Adipocyte (in vitro differentiated cells): Measurements from ENCODE around the gene ALOX15.
"Not testable (repeated sequence)": the region's sequence is repeated elsewhere in the genome, so short reads cannot be mapped to it uniquely, and the experiment has no call there.

Experiments used
- DNase-seq: peaks from one replicate; pipeline ENCODE4 v3.0.0-alpha.2; 2015; ENCODE audit warnings: low read depth
- H3K27me3 ChIP-seq: replicated peaks from 2 replicates; pipeline ENCODE4 v1.7.0; 2013; ENCODE audit warnings: mild to moderate bottlenecking, low read length, moderate library complexity; ENCODE audit not compliant: control insufficient read depth, insufficient read depth
- H3K36me3 ChIP-seq: 2 replicates; pipeline ENCODE4 v1.7.0; 2013; ENCODE audit warnings: low read length, mild to moderate bottlenecking, moderate library complexity; ENCODE audit not compliant: control insufficient read depth, insufficient read depth, severe bottlenecking
- H3K4me1 ChIP-seq: 2 replicates; pipeline ENCODE4 v1.7.0; 2013; ENCODE audit warnings: mild to moderate bottlenecking, low read length, moderate library complexity; ENCODE audit not compliant: control insufficient read depth, insufficient read depth
- H3K4me3 ChIP-seq: 2 replicates; pipeline ENCODE4 v1.7.0; 2013; ENCODE audit warnings: mild to moderate bottlenecking, low read length, moderate library complexity
- H3K9ac ChIP-seq: 2 replicates; pipeline ENCODE4 v1.7.0; 2013; ENCODE audit warnings: mild to moderate bottlenecking, low read length, moderate library complexity
- H3K9me3 ChIP-seq: 2 replicates; pipeline ENCODE4 v1.7.0; 2013; ENCODE audit warnings: mild to moderate bottlenecking, low read length, moderate library complexity; ENCODE audit not compliant: control insufficient read depth

Gene ALOX15

GRCh38 chr17:4590981-4591453 lies 50.5 kb downstream of the ALOX15 start:
- peaks cover 25% of the 10 kb centered on the region for H3K27me3 ChIP-seq
- no peak for DNase-seq
- H3K9me3 ChIP-seq: no peaks in the 10 kb centered on the region
- no peak overlapping the region for H3K4me3 ChIP-seq
- H3K9ac ChIP-seq: no peak overlapping the region
- H3K36me3 ChIP-seq: no peaks in the 10 kb centered on the region
- no peaks in the 10 kb centered on the region for H3K4me1 ChIP-seq

GRCh38 chr17:4590042-4590441 lies 51.4 kb downstream of the ALOX15 start:
- not testable (repeated sequence) for H3K9ac ChIP-seq, H3K36me3 ChIP-seq, H3K9me3 ChIP-seq, H3K4me3 ChIP-seq, DNase-seq, H3K4me1 ChIP-seq
- H3K27me3 ChIP-seq: peaks cover 31% of the 10 kb centered on the region

DNA sequence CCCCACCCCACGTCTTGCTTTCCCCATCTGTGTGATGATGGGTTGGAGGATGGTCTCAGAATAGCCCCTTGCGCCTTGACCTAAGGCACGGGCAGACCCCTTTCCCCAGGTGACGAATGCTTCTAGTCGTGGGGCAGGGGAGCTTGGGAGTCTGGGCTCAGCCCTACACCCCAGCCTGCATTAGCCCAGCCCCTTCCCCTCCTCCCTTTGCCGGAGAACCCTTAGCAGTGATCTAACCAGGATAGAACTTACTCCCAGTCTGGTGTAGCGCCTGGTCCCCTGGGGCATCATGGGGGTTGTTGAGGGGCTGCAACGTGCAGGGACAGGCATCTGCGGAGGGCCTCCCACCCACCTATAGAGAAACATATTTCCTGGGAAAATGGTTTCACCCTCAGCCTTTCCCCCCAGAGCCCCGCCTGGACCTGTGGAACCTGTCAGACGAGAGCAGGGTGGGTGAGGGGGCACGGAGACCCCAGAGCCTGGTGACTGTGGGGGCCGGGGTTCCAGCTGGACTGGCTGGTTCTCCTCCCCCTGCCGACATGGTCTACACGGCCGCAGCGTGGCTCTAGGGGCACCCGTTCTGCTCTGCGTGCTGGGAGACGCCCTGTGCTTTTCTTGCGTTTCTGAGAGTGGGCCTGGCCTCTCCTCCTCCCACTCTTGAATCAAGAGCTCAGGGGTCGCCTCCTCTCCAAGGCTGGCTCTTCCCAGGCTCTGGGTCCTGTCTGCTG lies 52.4 kb downstream of the ALOX15 start:
- no peak for DNase-seq
- Histone ChIP-seq H3K9ac (no peak overlapping the region), H3K4me1 (no peaks in the 10 kb centered on the region), H3K9me3 (no peaks in the 10 kb centered on the region), H3K4me3 (no peak overlapping the region), H3K27me3 (peaks cover 32% of the 10 kb centered on the region), H3K36me3 (no peaks in the 10 kb centered on the region)

DNA sequence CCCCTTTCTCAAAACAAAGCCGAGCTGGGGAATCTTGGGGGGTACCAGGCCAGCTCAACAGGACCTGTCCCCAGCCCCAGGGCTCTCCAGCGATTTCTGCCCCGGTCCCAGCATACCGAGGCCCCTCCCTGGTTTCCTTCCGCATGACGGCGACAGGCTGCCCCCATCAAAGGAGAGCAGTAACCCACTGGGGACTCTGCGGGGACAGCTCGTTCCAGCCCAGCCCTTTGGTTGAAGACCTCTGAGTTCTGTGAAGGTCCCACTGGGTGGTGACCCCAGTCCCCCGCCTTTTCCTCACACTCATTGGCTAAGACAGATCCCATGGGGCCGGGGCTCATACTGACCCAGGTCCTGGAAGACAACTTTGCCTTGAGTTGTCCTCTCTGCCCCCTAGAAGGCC lies 53.1 kb downstream of the ALOX15 start:
- no peak overlapping the region for H3K4me3 ChIP-seq
- no peaks in the 10 kb centered on the region for H3K4me1 ChIP-seq
- peaks cover 38% of the 10 kb centered on the region for H3K27me3 ChIP-seq
- no peaks in the 10 kb centered on the region for H3K9me3 ChIP-seq
- no peak overlapping the region for H3K9ac ChIP-seq
- no peak for DNase-seq
- H3K36me3 ChIP-seq: no peaks in the 10 kb centered on the region

GRCh38 chr17:4587803-4588202 lies 53.7 kb downstream of the ALOX15 start:
- no peak for DNase-seq
- Histone ChIP-seq H3K36me3 (no peaks in the 10 kb centered on the region), H3K4me1 (no peaks in the 10 kb centered on the region), H3K4me3 (no peak overlapping the region), H3K9ac (no peak overlapping the region), H3K9me3 (no peaks in the 10 kb centered on the region), H3K27me3 (peaks cover 43% of the 10 kb centered on the region)

DNA sequence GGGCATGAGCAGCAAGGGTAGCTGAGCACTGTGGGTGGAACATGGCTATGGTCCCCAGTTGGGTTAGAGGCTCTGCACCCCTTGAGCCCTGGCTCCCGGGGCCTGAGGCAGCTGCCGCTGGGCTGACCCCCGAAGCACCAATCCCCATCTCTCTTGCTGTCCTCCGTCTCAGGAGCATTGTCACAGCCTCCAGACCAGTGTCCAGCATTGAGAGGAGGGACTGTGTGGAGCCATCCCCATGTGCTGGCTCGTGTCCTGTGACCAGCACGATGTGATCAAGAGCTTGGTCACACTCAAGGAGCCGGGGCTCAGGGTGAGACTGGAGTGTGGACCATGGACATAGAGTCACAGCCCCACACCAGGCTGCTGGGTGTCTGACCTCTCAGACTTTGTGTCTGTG lies 54.3 kb downstream of the ALOX15 start:
- Histone ChIP-seq H3K27me3 (peaks cover 46% of the 10 kb centered on the region), H3K9me3 (no peaks in the 10 kb centered on the region), H3K36me3 (no peaks in the 10 kb centered on the region), H3K4me3 (no peak overlapping the region), H3K9ac (no peak overlapping the region), H3K4me1 (no peaks in the 10 kb centered on the region)
- no peak for DNase-seq

- H3K9me3 ChIP-seq: no peaks in the 10 kb centered on the region
- no peaks in the 10 kb centered on the region for H3K4me1 ChIP-seq
- H3K4me3 ChIP-seq: no peak overlapping the region
- peaks cover 47% of the 10 kb centered on the region for H3K27me3 ChIP-seq
- no peak for DNase-seq
- no peaks in the 10 kb centered on the region for H3K36me3 ChIP-seq
- no peak overlapping the region for H3K9ac ChIP-seq
These were observed 55.4 kb downstream of the ALOX15 start for GRCh38 chr17:4586043-4586442.

DNA sequence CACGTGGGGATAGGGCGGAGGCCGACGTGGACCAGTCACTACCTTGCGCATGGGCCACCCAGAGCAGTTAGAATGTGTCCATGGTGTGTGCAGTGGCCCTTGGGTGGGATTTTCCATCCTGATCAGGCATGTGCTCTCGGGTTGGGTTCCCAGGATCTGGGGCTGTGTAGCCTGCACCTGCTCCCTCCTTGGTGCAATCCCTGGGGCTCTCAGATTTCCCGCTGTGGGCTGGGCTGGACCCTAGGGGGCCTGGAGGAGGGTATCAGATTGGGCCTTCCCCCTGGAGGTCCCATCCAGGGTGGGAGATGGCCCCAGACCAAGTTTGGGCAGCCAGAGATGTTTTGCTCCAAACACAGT lies 55.9 kb downstream of the ALOX15 start:
- H3K9me3 ChIP-seq: no peaks in the 10 kb centered on the region
- H3K9ac ChIP-seq: no peak overlapping the region
- no peaks in the 10 kb centered on the region for H3K36me3 ChIP-seq
- no peak for DNase-seq
- no peaks in the 10 kb centered on the region for H3K4me1 ChIP-seq
- no peak overlapping the region for H3K4me3 ChIP-seq
- H3K27me3 ChIP-seq: peaks cover 45% of the 10 kb centered on the region

DNA sequence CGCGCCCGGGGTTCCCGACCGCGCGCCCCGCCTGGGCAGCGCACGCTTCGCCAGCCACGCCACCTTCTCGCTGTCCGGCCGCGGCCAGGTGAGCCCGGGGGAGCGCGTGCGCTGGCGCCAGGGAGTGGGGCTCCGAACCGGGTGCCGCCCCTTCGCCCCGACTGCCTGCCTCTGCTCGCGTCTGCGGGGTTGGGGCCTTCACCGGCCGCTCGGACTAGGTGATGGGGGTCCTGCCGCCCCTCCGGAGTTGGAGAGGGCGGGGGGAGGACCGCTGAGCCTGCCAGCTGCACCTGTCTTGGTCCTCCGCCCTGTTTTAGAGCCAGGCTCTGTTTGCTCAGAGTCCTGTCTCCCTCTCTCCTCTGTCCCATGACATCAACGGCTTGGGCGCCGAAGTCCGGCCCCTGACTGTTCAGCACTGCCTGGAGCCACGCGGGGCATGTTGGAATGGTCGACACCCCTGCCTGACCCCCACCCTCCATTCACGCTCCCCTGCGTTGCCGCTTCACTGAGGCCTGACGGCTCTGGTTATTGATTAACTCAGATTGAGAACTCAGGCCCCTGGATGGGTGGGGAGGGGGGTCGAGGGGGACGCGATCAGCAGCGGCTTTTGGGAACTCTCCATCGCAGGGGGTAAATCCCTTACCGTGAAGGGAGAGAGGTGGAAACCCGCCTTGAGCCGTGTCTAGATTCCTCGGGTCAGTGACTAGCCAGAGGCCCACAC lies 56.4 kb downstream of the ALOX15 start:
- peaks cover 45% of the 10 kb centered on the region for H3K27me3 ChIP-seq
- H3K9ac ChIP-seq: no peak overlapping the region
- no peak for DNase-seq
- no peak overlapping the region for H3K4me3 ChIP-seq
- H3K9me3 ChIP-seq: no peaks in the 10 kb centered on the region
- no peaks in the 10 kb centered on the region for H3K36me3 ChIP-seq
- no peaks in the 10 kb centered on the region for H3K4me1 ChIP-seq

- Histone ChIP-seq H3K27me3 (peaks cover 52% of the 10 kb centered on the region), H3K4me3 (no peak within 1 kb of the TSS), H3K36me3 (no peaks in the 10 kb centered on the region), H3K9me3 (no peaks in the 10 kb centered on the region), H3K9ac (no peak within 1 kb of the TSS), H3K4me1 (no peaks in the 10 kb centered on the region)
- DNase-seq: peak; percentile 29
These were observed 57.2 kb downstream of the ALOX15 start, which contains the start of gene SMTNL2 for GRCh38 chr17:4584101-4584916. Gene SMTNL2 (plus strand): TSS chr17:4584529. CDS start chr17:4584606, 77 bp downstream.

DNA sequence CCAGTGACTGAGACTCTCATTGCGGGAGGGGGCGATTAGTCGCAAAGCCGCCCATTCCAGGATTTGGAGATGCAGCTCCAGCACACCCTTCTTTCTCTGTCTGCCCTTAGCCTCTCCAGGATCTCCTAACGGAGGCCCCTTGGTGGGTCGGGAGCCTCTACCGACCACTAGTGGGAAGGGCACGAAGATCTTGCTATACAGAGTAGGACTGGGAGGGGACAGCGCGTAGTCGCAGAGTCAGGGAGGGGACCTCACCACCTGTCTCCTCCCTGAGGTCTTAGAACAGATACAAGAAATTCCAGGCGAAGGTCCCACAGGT lies 57.7 kb downstream of the ALOX15 start:
- Histone ChIP-seq H3K9ac (no peak overlapping the region), H3K36me3 (no peaks in the 10 kb centered on the region), H3K9me3 (no peaks in the 10 kb centered on the region), H3K4me3 (no peak overlapping the region), H3K27me3 (peaks cover 52% of the 10 kb centered on the region), H3K4me1 (no peaks in the 10 kb centered on the region)
- peak; percentile 24 for DNase-seq
